Measurements from ENCODE around the gene COPB1.

Gene COPB1

GRCh38 chr11:14435717-14436512 lies 63.7 kb downstream of the COPB1 start:
- Histone ChIP-seq H3K27me3 (ENCODE audit: control insufficient read depth, insufficient read depth, low read length) (no peaks in the 10 kb centered on the region), H3K4me3 (ENCODE audit: low read depth, low read length) (no peak overlapping the region), H3K9me3 (ENCODE audit: control insufficient read depth, insufficient read depth, low read length) (no peaks in the 10 kb centered on the region), H3K27ac (ENCODE audit: low read depth, low read length) (no peak overlapping the region), H3K36me3 (ENCODE audit: control insufficient read depth, insufficient read depth, low read length) (no peaks in the 10 kb centered on the region), H3K9ac (ENCODE audit: low read depth, low read length) (no peak overlapping the region), H3K4me1 (ENCODE audit: control insufficient read depth, insufficient read depth, low read length) (no peaks in the 10 kb centered on the region)

GRCh38 chr11:14425621-14426020 lies 74.0 kb downstream of the COPB1 start:
- Histone ChIP-seq H3K4me1 (ENCODE audit: control insufficient read depth, insufficient read depth, low read length) (peaks cover 26% of the 10 kb centered on the region), H3K27me3 (ENCODE audit: control insufficient read depth, insufficient read depth, low read length) (no peaks in the 10 kb centered on the region), H3K27ac (ENCODE audit: low read depth, low read length) (peak overlapping the region; percentile 14), H3K9ac (ENCODE audit: low read depth, low read length) (no peak overlapping the region), H3K9me3 (ENCODE audit: control insufficient read depth, insufficient read depth, low read length) (no peaks in the 10 kb centered on the region), H3K36me3 (ENCODE audit: control insufficient read depth, insufficient read depth, low read length) (no peaks in the 10 kb centered on the region), H3K4me3 (ENCODE audit: low read depth, low read length) (no peak overlapping the region)

GRCh38 chr11:14424096-14424495 lies 75.5 kb downstream of the COPB1 start:
- Histone ChIP-seq H3K4me3 (ENCODE audit: low read depth, low read length) (no peak overlapping the region), H3K4me1 (ENCODE audit: control insufficient read depth, insufficient read depth, low read length) (peaks cover 26% of the 10 kb centered on the region), H3K27me3 (ENCODE audit: control insufficient read depth, insufficient read depth, low read length) (no peaks in the 10 kb centered on the region), H3K9me3 (ENCODE audit: control insufficient read depth, insufficient read depth, low read length) (no peaks in the 10 kb centered on the region), H3K36me3 (ENCODE audit: control insufficient read depth, insufficient read depth, low read length) (no peaks in the 10 kb centered on the region), H3K9ac (ENCODE audit: low read depth, low read length) (no peak overlapping the region), H3K27ac (ENCODE audit: low read depth, low read length) (no peak overlapping the region)

- Histone ChIP-seq H3K9ac (ENCODE audit: low read depth, low read length) (no peak overlapping the region), H3K9me3 (ENCODE audit: control insufficient read depth, insufficient read depth, low read length) (no peaks in the 10 kb centered on the region), H3K4me3 (ENCODE audit: low read depth, low read length) (no peak overlapping the region), H3K27me3 (ENCODE audit: control insufficient read depth, insufficient read depth, low read length) (no peaks in the 10 kb centered on the region), H3K36me3 (ENCODE audit: control insufficient read depth, insufficient read depth, low read length) (no peaks in the 10 kb centered on the region), H3K4me1 (ENCODE audit: control insufficient read depth, insufficient read depth, low read length) (peaks cover 26% of the 10 kb centered on the region), H3K27ac (ENCODE audit: low read depth, low read length) (no peak overlapping the region)
These were observed 76.0 kb downstream of the COPB1 start for GRCh38 chr11:14423633-14424032.

- Histone ChIP-seq H3K4me1 (ENCODE audit: control insufficient read depth, insufficient read depth, low read length) (peaks cover 26% of the 10 kb centered on the region), H3K27ac (ENCODE audit: low read depth, low read length) (peak overlapping the region; percentile 82), H3K4me3 (ENCODE audit: low read depth, low read length) (peak overlapping the region; percentile 39), H3K9ac (ENCODE audit: low read depth, low read length) (peak overlapping the region; percentile 50), H3K27me3 (ENCODE audit: control insufficient read depth, insufficient read depth, low read length) (no peaks in the 10 kb centered on the region), H3K9me3 (ENCODE audit: control insufficient read depth, insufficient read depth, low read length) (no peaks in the 10 kb centered on the region), H3K36me3 (ENCODE audit: control insufficient read depth, insufficient read depth, low read length) (no peaks in the 10 kb centered on the region)
These were observed 76.8 kb downstream of the COPB1 start for GRCh38 chr11:14422814-14423182.

- H3K4me3 ChIP-seq (ENCODE audit: low read depth, low read length): peak overlapping the region; percentile 39
- peak overlapping the region; percentile 50 for H3K9ac ChIP-seq (ENCODE audit: low read depth, low read length)
- peak overlapping the region; percentile 82 for H3K27ac ChIP-seq (ENCODE audit: low read depth, low read length)
- peaks cover 26% of the 10 kb centered on the region for H3K4me1 ChIP-seq (ENCODE audit: control insufficient read depth, insufficient read depth, low read length)
- no peaks in the 10 kb centered on the region for H3K27me3 ChIP-seq (ENCODE audit: control insufficient read depth, insufficient read depth, low read length)
- no peaks in the 10 kb centered on the region for H3K36me3 ChIP-seq (ENCODE audit: control insufficient read depth, insufficient read depth, low read length)
- no peaks in the 10 kb centered on the region for H3K9me3 ChIP-seq (ENCODE audit: control insufficient read depth, insufficient read depth, low read length)
These were observed 77.4 kb downstream of the COPB1 start for GRCh38 chr11:14422052-14422813.

- no peak overlapping the region for H3K27ac ChIP-seq (ENCODE audit: low read depth, low read length)
- H3K4me1 ChIP-seq (ENCODE audit: control insufficient read depth, insufficient read depth, low read length): peaks cover 21% of the 10 kb centered on the region
- H3K9ac ChIP-seq (ENCODE audit: low read depth, low read length): no peak overlapping the region
- H3K36me3 ChIP-seq (ENCODE audit: control insufficient read depth, insufficient read depth, low read length): no peaks in the 10 kb centered on the region
- H3K4me3 ChIP-seq (ENCODE audit: low read depth, low read length): no peak overlapping the region
- no peaks in the 10 kb centered on the region for H3K9me3 ChIP-seq (ENCODE audit: control insufficient read depth, insufficient read depth, low read length)
- H3K27me3 ChIP-seq (ENCODE audit: control insufficient read depth, insufficient read depth, low read length): no peaks in the 10 kb centered on the region
These were observed 79.4 kb downstream of the COPB1 start for GRCh38 chr11:14420223-14420622.

- H3K36me3 ChIP-seq (ENCODE audit: control insufficient read depth, insufficient read depth, low read length): no peaks in the 10 kb centered on the region
- no peak overlapping the region for H3K4me3 ChIP-seq (ENCODE audit: low read depth, low read length)
- peaks cover 21% of the 10 kb centered on the region for H3K4me1 ChIP-seq (ENCODE audit: control insufficient read depth, insufficient read depth, low read length)
- no peaks in the 10 kb centered on the region for H3K27me3 ChIP-seq (ENCODE audit: control insufficient read depth, insufficient read depth, low read length)
- no peak overlapping the region for H3K9ac ChIP-seq (ENCODE audit: low read depth, low read length)
- H3K9me3 ChIP-seq (ENCODE audit: control insufficient read depth, insufficient read depth, low read length): no peaks in the 10 kb centered on the region
- no peak overlapping the region for H3K27ac ChIP-seq (ENCODE audit: low read depth, low read length)
These were observed 80.7 kb downstream of the COPB1 start for GRCh38 chr11:14418801-14419417.

- no peaks in the 10 kb centered on the region for H3K36me3 ChIP-seq (ENCODE audit: control insufficient read depth, insufficient read depth, low read length)
- no peaks in the 10 kb centered on the region for H3K9me3 ChIP-seq (ENCODE audit: control insufficient read depth, insufficient read depth, low read length)
- no peak overlapping the region for H3K9ac ChIP-seq (ENCODE audit: low read depth, low read length)
- H3K27ac ChIP-seq (ENCODE audit: low read depth, low read length): no peak overlapping the region
- H3K4me1 ChIP-seq (ENCODE audit: control insufficient read depth, insufficient read depth, low read length): peaks cover 17% of the 10 kb centered on the region
- no peaks in the 10 kb centered on the region for H3K27me3 ChIP-seq (ENCODE audit: control insufficient read depth, insufficient read depth, low read length)
- H3K4me3 ChIP-seq (ENCODE audit: low read depth, low read length): no peak overlapping the region
These were observed 81.8 kb downstream of the COPB1 start for GRCh38 chr11:14417617-14418374.

- H3K4me3 ChIP-seq (ENCODE audit: low read depth, low read length): no peak overlapping the region
- no peaks in the 10 kb centered on the region for H3K9me3 ChIP-seq (ENCODE audit: control insufficient read depth, insufficient read depth, low read length)
- no peak overlapping the region for H3K9ac ChIP-seq (ENCODE audit: low read depth, low read length)
- no peaks in the 10 kb centered on the region for H3K36me3 ChIP-seq (ENCODE audit: control insufficient read depth, insufficient read depth, low read length)
- peaks cover 16% of the 10 kb centered on the region for H3K4me1 ChIP-seq (ENCODE audit: control insufficient read depth, insufficient read depth, low read length)
- H3K27ac ChIP-seq (ENCODE audit: low read depth, low read length): no peak overlapping the region
- H3K27me3 ChIP-seq (ENCODE audit: control insufficient read depth, insufficient read depth, low read length): no peaks in the 10 kb centered on the region
These were observed 82.4 kb downstream of the COPB1 start for GRCh38 chr11:14417186-14417585.

Data from HUES48 (cell line).